Stimulated activated CD4-positive, alpha-beta T cell treated with anti-CD3 and anti-CD28 coated beads, Interleukin-15, amount 100 ng/mL, for 48 hours (primary cell): ENCODE data around the gene DLX1.
"Not testable (repeated sequence)": the region's sequence is repeated elsewhere in the genome, so short reads cannot be mapped to it uniquely, and the experiment has no call there.

Experiments
- DNase-seq, 2 donors: peaks; one replicate each; pipeline ENCODE4 v3.0.0-alpha.2; 2020; ENCODE audit warnings: low read depth in 2 of 2

Gene DLX1

DNA sequence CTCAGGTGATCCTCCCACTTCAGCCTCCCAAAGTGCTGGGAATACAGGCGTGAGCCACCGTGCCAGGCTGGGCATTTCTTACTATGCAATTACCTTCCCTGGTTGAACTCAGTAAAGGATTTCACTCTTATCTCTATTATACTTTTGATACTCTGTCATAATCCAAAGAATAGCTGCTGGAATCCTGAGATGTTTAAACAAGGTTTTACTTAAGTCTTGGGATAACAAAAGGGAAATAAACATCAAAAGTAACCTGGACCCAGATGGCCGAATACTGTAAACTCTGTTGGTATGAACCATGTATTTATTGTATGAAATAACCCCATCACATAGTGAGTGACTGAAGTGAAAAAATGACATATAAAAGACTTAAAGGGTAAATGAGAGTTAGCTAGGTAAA lies 29.3 kb downstream of the DLX1 start:
- DNase-seq, result no peak

DNA sequence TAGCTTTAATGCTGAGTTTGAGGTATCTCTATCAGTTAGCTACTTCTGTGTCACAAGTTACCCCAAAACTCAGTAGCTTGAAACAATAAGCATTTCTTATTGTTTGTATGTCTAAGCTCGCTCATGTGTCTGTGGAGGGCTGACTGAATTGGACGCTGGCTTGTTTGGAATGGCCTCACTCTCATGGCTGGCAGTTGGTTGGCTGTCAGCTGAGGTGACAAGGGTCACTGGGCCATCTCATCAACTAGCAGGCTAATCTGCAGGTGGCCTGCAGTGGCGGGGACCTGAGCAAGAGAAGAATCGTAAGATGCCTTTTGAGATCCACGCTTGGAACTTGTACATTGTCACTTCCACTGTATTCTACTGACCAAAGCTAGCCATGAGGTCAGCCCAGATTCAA lies 30.8 kb downstream of the DLX1 start:
- DNase-seq, result no peak

DNA sequence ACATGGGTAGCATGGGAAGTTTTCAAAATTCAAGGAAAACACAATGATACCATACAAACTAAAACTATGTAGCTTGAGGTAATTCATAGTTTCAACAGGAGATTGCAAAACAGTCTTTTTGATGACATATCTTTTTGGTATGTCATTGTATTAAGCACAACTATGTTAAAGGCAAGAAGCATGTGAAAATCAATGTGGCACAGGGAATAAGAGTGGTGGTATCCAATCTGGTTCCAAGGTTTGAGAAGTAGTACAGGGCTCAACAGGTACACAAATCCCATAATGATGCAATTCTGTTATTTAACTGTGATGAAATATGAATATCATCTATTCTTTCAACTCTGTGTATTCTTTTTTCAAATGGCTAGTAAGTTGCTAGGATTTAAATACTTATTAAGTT lies 33.8 kb downstream of the DLX1 start:
- no peak for DNase-seq

DNA sequence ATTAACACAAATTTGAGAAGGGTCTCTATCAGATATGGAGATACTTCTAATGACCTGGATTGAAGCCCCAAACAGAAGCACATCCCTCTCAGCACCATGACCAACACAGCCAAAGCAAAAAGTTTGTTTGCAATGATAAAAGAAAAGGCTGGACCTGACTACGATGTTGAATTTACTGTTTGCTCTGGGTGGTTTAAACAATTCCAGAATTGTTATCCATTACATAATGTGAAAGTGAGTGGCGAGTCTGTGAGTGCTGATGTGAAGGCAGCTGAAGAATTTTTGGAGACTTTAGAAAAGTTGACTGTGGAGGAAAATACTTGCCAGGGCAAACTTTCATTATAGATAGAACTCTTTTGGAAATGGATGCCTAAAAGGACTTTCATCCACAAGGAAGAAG lies 34.8 kb downstream of the DLX1 start:
- no peak for DNase-seq

DNA sequence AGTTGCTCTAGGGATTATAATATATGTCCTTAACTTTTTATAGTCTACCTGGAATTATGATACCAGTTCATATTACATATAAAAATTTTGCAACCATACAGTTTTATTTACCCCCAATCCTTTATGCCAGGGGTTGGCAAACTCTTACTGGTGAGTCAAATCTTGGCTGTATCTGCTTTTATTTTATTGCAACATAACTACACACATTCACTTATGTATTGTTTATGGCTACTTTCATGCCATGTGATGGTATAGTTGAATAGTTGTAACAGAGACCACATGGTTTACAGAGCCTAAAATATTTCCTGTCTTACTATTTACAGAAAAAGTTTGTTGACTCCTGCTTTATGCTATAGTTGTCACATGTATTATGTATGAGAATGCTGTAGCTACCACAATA lies 43.2 kb downstream of the DLX1 start:
- no peak for DNase-seq

DNA sequence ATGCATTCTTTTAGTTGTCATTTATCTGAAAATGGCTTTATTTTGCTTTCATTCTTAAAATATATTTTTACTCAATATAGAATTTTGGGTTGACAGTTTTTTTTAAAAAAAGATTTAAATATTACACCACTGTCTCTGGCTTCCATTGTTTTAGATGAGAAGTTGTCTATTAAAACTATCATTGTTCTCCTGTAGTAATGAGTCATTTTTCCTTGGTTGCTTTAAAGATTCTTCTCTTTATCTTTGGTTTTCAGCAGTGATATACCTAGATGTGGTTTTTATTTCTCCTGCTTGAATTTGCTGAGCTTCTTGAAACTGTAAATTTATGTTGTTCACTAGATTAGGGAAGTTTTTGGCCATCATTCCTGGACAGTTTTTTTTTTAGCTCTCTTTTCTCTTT lies 44.1 kb downstream of the DLX1 start:
- no peak for DNase-seq

DNA sequence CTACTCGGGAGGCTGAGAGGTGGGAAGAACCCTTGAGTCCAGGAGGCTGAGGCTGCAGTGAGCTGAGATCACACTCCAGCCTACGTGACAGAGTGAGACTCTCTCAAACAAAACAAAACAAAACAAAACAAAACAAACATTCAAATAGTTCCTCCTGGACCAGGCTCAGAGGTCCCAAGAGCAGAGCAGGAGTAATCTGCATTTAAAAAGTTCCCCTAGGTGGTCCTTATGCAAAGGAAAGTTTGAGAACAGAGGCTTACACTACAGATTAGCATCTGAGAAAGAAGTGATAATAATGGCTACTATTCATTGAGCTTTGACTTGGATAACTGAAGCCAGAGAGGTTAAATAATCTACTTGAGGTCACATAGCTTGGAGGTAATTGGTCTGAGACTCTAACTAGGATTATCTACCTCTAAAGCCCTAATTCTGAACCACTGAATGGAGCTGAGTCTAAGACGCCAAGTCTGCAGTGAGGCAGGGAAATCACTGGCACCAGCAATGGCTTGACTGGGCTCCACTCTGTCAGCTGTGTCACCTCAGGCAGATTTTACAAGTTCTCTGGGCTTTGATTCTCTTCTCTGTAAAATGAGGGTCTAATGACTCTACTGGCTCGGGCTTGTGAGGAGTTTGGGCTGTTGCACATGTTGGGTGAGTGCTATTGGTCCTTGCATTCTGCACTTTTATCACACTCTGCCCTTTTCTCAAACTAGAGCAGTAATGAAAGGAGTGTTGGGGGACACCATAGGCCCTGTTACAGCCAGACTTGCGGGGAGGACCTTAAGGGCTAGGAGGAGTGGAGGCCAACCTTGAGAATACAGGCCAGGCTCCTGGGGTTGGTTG lies 46.6 kb downstream of the DLX1 start:
- DNase-seq, result no peak

DNA sequence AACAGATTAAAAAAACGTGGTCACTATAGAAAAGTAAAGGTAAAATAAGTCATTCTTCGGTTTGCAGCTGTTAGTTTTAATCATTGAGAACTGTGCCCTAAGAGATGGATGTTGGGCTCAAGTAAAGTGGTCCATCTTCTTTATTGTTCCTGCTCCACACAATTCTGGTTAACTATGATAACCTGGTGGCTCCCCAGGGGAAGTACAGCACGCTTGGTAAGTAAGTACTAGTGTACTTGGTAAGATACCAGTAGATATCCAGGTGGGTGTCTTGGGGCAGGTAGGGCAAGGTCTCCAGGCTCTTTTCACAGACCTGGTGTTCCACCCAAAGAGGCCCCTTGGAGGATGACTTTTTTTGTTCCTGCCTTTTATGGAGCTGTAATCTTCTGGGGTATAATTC lies 49.0 kb downstream of the DLX1 start:
- no peak for DNase-seq

DNA sequence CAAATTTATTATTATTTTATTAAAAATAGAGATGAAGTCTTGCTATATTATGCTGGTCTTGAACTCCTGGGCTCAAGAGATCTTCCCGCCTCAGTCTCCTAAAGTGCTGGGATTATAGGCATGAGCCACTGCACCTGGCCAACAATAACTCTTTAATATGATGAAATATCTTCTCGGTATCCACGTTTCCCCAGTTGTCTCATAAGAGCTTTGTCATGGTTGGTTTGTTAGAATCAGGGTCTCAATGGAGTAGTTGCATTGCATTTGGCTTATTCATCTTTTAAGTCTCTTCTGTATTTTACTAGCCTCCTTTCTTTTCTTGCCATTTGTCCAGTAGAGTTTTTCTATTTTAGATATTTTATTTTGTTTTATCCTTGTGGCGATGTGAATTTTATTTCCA lies 50.1 kb downstream of the DLX1 start:
- no peak for DNase-seq

DNA sequence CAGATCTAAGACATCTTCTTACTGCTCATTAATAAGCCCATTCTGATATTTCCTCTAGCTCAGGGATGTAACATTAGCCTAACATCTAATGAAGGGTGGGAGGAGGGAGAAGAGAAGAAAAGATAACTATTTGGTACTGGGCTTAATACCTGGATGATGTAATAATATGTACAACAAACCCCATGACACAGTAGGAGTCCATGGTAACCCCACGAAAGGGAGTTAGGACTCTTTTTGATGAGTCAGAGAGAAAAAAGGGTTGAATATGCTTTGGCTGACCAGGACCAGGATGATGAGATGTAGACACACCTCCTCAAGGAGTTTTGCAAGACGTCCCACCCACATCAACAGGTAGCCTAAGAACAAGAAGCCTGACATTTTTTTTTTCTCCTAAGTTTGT lies 51.8 kb downstream of the DLX1 start:
- no peak for DNase-seq

DNA sequence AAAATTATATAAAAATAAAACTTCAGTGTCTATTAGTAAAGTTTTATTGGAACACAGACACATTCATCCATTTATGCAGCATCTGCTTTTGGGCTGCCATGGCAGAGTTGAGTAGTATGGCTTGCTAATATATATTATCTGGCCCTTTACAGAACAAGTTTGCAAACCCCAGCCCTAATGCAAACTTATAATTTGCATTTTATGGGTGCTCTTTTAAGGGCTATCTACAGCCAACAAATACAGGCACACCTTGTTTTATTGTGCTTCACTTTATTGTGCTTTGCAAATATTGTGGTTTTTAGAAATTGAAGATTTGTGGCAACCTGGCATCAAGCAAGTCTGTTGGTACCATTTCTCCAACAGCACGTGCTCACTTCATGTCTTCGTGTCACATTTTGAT lies 52.6 kb downstream of the DLX1 start:
- DNase-seq, result no peak

DNA sequence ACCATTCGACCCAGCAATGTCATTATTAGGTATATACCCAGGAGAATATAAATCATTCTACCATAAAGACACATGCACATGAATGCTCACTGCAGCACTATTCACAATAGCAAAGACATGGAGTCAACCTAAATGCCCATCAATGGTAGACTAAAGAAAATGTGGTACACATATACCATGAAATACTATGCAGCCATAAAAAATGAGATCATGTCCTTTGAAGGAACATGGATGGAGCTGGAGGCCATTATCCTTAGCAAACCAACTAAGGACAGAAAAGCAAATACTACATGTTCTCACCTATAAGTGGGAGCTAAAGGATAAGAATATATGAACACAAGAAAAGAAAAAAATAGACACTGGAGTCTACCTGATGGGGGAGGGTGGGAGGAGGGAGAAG lies 53.4 kb downstream of the DLX1 start:
- DNase-seq, result not testable (repeated sequence)
